Common myeloid progenitor, CD34-positive (primary cell): ENCODE data around the gene PROSER2.

ENCODE experiments used
- CTCF ChIA-PET: fragments of 350-600 bp; sonication (Branson Sonifier 250); formaldehyde crosslinking; loops from one replicate; lab custom pipeline; 2021; ENCODE audit warnings: antibody characterized with exemption; lab: Charles Lee
- POLR2A ChIA-PET: fragments of 350-600 bp; sonication (Branson Sonifier 250); formaldehyde crosslinking; loops from one replicate; lab custom pipeline; 2021; ENCODE audit warnings: antibody characterized with exemption; lab: Charles Lee
- DNase-seq, 3 donors: peaks; one replicate each; pipeline versions ENCODE4 v3.0.0 to v3.0.0-alpha.2; 2013
- H3K27ac ChIP-seq, 2 experiments: 1 replicate in 1 of 2; 2 replicates in 1 of 2; pipeline ENCODE4 v1.7.0; 2013; ENCODE audit warnings: inconsistent platforms in 2 of 2, low read length in 2 of 2, mild to moderate bottlenecking in 2 of 2, low read depth in 1 of 2, moderate library complexity in 1 of 2; ENCODE audit not compliant: severe bottlenecking in 2 of 2, insufficient read depth in 1 of 2, poor library complexity in 1 of 2
- H3K27me3 ChIP-seq, 5 experiments: replicated peaks in 2 of 5; 1 replicate in 3 of 5; 2 replicates in 2 of 5; pipeline versions ENCODE4 v1.6.1 to v1.7.0; 2013; ENCODE audit warnings: low read length in 4 of 5, mild to moderate bottlenecking in 2 of 5, moderate library complexity in 2 of 5, inconsistent platforms in 1 of 5; ENCODE audit not compliant: insufficient read depth in 5 of 5, control insufficient read depth in 4 of 5
- H3K36me3 ChIP-seq, 4 experiments: 1 replicate in 2 of 4; 2 replicates in 2 of 4; pipeline versions ENCODE4 v1.6.1 to v1.7.0; 2013; ENCODE audit warnings: low read length in 3 of 4, control low read depth in 1 of 4, mild to moderate bottlenecking in 1 of 4; ENCODE audit not compliant: control insufficient read depth in 4 of 4, insufficient read depth in 4 of 4
- H3K4me1 ChIP-seq, 4 experiments: 1 replicate in 3 of 4; 2 replicates in 1 of 4; pipeline versions ENCODE4 v1.6.1 to v1.7.1; 2013; ENCODE audit warnings: low read length in 3 of 4, mild to moderate bottlenecking in 3 of 4, control low read depth in 1 of 4, inconsistent platforms in 1 of 4, moderate library complexity in 1 of 4; ENCODE audit not compliant: control insufficient read depth in 4 of 4, insufficient read depth in 4 of 4; ENCODE audit errors: control extremely low read depth in 1 of 4
- H3K4me3 ChIP-seq, 7 experiments: 1 replicate in 4 of 7; 2 replicates in 3 of 7; pipeline versions ENCODE4 v1.5.1 to v1.7.0; 2013; ENCODE audit warnings: mild to moderate bottlenecking in 7 of 7, low read length in 6 of 7, moderate library complexity in 6 of 7, inconsistent platforms in 2 of 7, low read depth in 2 of 7, control low read depth in 1 of 7; ENCODE audit not compliant: insufficient read depth in 4 of 7, control insufficient read depth in 1 of 7; ENCODE audit errors: extremely low read depth in 1 of 7
- H3K9me3 ChIP-seq, 5 experiments: 1 replicate in 4 of 5; 2 replicates in 1 of 5; pipeline versions ENCODE4 v1.6.1 to v1.7.1; 2013; ENCODE audit warnings: low read length in 4 of 5, mild to moderate bottlenecking in 2 of 5, inconsistent platforms in 1 of 5, low read depth in 1 of 5, moderate library complexity in 1 of 5; ENCODE audit not compliant: control insufficient read depth in 4 of 5, insufficient read depth in 2 of 5; ENCODE audit errors: control extremely low read depth in 1 of 5
- WGBS: methylation state at CpG from one replicate; pipeline ENCODE4 v1.1.5; 2013; ENCODE audit not compliant: insufficient coverage; 5-methylcytosine and 5-hydroxymethylcytosine counted together

PROSER2 gene

DNA sequence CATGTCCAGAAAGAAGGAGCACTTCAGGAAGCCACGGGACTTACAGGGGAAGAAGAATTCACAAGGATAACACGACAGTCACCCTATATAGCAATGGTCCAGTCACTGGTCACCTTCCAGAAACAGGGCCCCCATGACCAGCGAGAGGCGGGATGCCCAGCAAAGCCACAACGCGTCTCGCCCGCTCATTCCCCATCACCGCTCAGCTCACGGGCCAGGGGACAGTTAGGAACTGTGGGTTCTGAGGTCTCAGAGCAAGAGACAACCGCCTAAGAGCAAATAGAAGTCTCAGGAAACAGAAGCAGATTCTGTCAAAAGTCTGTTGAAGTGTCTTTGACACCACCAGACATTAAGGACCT lies 71.9 kb downstream of the PROSER2 start:
- ChIA-PET CTCF (no interaction called here), POLR2A (no interaction called here)
- no peak for DNase-seq
- Histone ChIP-seq H3K9me3 (no peaks in the 10 kb centered on the region), H3K36me3 (no peaks in the 10 kb centered on the region), H3K4me1 (peaks cover 0 to 3% (median 0%) of the 10 kb centered on the region in 4 experiments), H3K4me3 (no peak overlapping the region), H3K27me3 (no peaks in the 10 kb centered on the region), H3K27ac (no peak overlapping the region)
- 94% methylated on average over 10 of the region's 11 CpGs for WGBS

GRCh38 chr10:11895598-11895997 lies 72.4 kb downstream of the PROSER2 start:
- no peak overlapping the region for H3K27ac ChIP-seq
- H3K4me1 ChIP-seq = peaks cover 0 to 3% (median 0%) of the 10 kb centered on the region in 4 experiments
- WGBS = 100% methylated on average over 2 of the region's 5 CpGs
- ChIA-PET POLR2A (no interaction called here), CTCF (interaction anchor here (1.3 kb wide), 1 partner anchor 10 kb away, joined by 4 read pairs; no protein-coding TSS in a partner anchor)
- no peak for DNase-seq
- H3K36me3 ChIP-seq = no peaks in the 10 kb centered on the region
- H3K27me3 ChIP-seq = no peaks in the 10 kb centered on the region
- no peak overlapping the region for H3K4me3 ChIP-seq
- H3K9me3 ChIP-seq = no peaks in the 10 kb centered on the region

GRCh38 chr10:11896549-11897200 lies 73.5 kb downstream of the PROSER2 start:
- POLR2A ChIA-PET = no interaction called here

GRCh38 chr10:11898033-11898371 lies 74.8 kb downstream of the PROSER2 start:
- DNase-seq = no peak
- 71% methylated on average over 1 of the region's 3 CpGs for WGBS
- Histone ChIP-seq H3K36me3 (no peaks in the 10 kb centered on the region), H3K4me3 (no peak overlapping the region), H3K4me1 (peaks cover 0 to 12% (median 8%) of the 10 kb centered on the region in 4 experiments), H3K9me3 (no peaks in the 10 kb centered on the region), H3K27ac (peak overlapping the region in 1 of 2 experiments; percentile 70), H3K27me3 (no peaks in the 10 kb centered on the region)
- POLR2A ChIA-PET = no interaction called here
- CTCF ChIA-PET = no interaction called here

More at GRCh38 chr10:11896549-11897200, 73.5 kb downstream of the PROSER2 start:
- Histone ChIP-seq H3K9me3 (no peaks in the 10 kb centered on the region), H3K27ac (peak overlapping the region in 1 of 2 experiments; percentile 70), H3K36me3 (no peaks in the 10 kb centered on the region), H3K27me3 (no peaks in the 10 kb centered on the region), H3K4me3 (no peak overlapping the region), H3K4me1 (peaks cover 0 to 7% (median 3%) of the 10 kb centered on the region in 4 experiments)
- peak in 2 of 3 donors; percentile 17 to 42 for DNase-seq
- CTCF ChIA-PET = interaction anchor here (1.3 kb wide), 1 partner anchor 11 kb away, joined by 4 read pairs; no protein-coding TSS in a partner anchor
- WGBS = 100% methylated on average over 1 of the region's 5 CpGs

DNA sequence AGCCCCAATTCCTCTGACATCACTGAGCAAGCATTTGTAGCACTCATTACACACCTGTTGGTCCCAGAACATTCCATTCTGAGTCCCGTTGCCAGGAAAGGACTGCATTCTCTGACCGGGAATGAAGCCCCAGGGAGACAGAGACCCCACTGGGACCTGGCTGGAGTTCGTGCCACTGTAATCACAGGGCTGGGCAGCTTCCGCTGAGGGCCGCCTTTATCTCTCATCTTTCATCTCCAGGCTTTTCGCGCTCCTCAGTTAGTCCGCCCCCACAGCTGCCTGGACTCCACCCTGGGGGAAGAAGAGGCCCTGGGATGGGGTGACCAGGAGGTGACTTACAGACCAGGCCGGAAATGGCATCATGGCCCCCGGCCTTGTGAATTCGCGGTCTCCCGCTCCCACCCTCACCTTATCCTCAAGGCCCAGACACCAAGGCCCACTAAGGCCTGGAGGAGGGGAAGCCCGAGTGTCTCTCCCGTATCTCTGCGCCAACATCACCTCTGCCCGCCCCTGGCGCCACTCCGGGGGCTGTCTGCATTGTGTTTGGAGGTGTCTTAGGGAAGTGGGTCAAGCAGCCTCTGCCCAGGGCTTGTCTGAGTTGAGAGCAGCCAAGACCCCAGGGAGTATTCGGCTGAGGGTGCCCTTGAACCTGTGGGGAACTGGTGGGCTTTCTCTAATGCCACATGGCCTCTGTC lies 75.4 kb downstream of the PROSER2 start:
- peak in 2 of 3 donors; percentile 19 to 34 for DNase-seq
- POLR2A ChIA-PET = no interaction called here
- CTCF ChIA-PET = no interaction called here
- no peaks in the 10 kb centered on the region for H3K27me3 ChIP-seq
- no peaks in the 10 kb centered on the region for H3K9me3 ChIP-seq
- H3K36me3 ChIP-seq = no peaks in the 10 kb centered on the region
- 98% methylated on average over 11 of the region's 20 CpGs for WGBS
- H3K4me3 ChIP-seq = no peak overlapping the region
- peak overlapping the region in 1 of 2 experiments; percentile 70 for H3K27ac ChIP-seq
- peaks cover 0 to 12% (median 8%) of the 10 kb centered on the region in 4 experiments for H3K4me1 ChIP-seq

- DNase-seq = no peak
- H3K27me3 ChIP-seq = no peaks in the 10 kb centered on the region
- peaks cover 0 to 12% (median 8%) of the 10 kb centered on the region in 4 experiments for H3K4me1 ChIP-seq
- no peaks in the 10 kb centered on the region for H3K36me3 ChIP-seq
- ChIA-PET CTCF (no interaction called here), POLR2A (no interaction called here)
- H3K27ac ChIP-seq = peak overlapping the region in 1 of 2 experiments; percentile 70
- H3K9me3 ChIP-seq = no peaks in the 10 kb centered on the region
- WGBS = 94% methylated on average over 24 of the region's 28 CpGs
- no peak overlapping the region for H3K4me3 ChIP-seq
Observed at GRCh38 chr10:11899067-11899876, 76.1 kb downstream of the PROSER2 start.

DNA sequence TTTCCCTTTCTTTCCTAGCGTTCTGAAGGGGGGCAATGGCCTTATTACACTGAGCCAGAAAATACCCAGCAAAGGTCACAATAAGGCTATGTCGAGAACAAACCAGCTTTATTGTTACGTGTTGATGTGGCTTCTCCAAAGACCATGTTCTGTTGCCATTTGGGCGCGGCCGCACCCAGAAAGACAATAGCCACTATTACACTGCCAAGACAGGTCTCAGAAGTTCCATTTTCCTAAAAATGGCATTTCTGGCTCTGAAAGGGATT lies 77.8 kb downstream of the PROSER2 start:
- Histone ChIP-seq H3K4me3 (no peak overlapping the region), H3K27me3 (no peaks in the 10 kb centered on the region), H3K36me3 (no peaks in the 10 kb centered on the region), H3K9me3 (no peaks in the 10 kb centered on the region), H3K27ac (no peak overlapping the region), H3K4me1 (peaks cover 0 to 12% (median 8%) of the 10 kb centered on the region in 4 experiments)
- POLR2A ChIA-PET = no interaction called here
- CTCF ChIA-PET = no interaction called here
- WGBS = 96% methylated on average over 5 of the region's 6 CpGs
- DNase-seq = no peak
